GM18519 (cell line): ENCODE results near the gene C1orf21.

Experiments
- ATAC-seq: cut with Tn5 transposase; IDR thresholded peaks from one replicate; pipeline ENCODE4 v1.9.1; 2021; ENCODE audit warnings: mild to moderate bottlenecking, moderate library complexity; ENCODE audit not compliant: unreplicated experiment, low FRiP score

The C1orf21 gene

DNA sequence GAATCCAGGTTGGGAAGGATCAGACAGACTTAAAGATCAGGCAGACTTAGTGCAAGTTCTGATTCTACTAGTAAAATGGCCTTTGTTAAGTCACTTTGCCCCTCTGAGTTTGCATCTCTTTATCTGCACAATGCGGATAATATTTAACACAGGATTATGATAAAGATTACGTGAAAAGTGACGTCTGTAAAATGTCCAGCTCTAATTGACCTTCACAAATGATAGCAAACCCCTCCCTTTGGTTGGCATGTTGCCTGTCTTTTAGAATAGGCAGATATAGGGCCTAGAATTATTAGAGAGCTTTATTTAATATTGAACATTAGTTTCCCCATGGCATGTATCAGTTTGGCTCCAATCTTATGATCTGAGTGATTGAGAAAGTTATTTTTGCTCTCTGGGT lies 55.4 kb downstream of the C1orf21 start:
- ATAC-seq, result no peak

DNA sequence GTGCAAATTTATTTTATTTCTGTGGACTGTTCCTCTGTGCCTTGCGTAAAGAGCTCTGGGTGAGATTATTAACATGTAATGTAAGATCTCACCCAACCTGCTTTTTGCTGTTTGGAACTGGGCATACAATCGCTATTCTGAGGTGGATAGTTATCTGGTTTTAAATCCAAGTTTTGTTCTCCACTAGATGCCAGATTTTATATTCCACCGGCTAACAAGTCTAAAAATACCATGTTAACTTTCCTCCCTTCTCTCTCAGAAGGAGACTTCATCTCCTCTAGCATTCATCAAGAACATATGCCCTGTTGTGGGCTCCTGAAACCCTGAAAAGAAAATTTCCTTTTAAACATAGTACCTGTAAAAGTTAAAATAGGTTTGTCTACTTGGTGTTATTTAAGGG lies 56.4 kb downstream of the C1orf21 start:
- no peak for ATAC-seq

DNA sequence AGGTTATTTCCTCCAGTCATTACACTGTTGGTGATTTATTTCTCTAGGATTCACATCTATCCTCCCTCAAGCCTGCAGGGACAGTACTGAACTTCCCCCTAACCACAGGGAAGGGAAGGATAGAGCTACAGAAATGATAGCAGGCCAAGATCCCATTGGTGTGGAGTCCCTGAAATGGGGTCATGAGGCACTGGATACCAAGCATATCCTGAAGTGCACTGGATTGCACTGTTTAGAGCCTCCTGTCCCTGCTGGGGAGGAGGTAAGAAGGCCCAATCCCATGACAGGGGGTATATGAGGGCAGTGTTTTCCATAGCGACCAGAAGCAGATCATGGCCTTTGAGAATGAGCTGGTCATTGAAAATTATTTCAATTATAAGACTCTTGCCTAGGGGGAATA lies 56.8 kb downstream of the C1orf21 start:
- ATAC-seq, result no peak

DNA sequence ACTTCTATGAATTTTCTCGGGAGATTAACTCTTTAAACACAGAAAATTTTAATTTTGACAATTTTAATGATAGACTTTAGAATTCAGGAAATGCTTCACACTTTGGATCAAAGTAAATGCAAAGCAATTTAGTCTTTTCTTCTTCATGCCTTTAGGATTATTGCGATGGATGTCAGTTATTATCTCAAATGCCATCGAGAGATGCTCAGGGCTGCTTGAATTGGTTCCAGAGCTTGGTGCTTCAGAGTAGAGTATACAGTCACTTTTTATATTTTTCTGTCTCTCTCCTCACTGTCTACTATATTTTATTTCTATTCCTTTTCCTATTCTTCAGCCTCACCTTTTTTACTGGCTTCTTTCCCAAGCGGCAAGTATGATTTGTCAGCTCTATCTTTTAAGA lies 59.2 kb downstream of the C1orf21 start:
- ATAC-seq, result no peak

DNA sequence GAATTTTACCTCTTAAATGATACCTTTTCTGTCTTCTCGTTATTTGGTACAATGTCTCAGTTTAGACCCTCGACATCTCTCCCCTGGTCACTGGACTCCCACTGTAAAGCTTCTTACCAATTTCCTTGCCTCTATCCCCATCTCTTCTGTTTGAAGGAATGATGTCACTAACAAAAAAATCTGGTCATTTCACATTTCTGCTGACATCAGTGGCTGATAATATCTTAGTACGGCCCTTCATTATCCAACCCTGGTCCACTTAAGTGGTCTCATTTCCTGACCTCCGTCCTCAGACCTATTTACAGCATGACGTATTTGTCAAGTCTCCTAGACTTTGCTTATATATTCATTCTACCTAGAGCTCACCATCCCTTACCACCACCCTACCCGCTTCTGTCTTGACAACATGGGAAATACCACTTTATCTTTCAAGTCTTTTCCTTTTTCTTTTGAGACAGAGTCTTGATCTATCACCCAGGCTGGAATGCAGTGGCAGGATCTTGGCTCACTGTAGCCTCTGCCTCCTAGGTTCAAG lies 60.9 kb downstream of the C1orf21 start:
- ATAC-seq, result no peak

DNA sequence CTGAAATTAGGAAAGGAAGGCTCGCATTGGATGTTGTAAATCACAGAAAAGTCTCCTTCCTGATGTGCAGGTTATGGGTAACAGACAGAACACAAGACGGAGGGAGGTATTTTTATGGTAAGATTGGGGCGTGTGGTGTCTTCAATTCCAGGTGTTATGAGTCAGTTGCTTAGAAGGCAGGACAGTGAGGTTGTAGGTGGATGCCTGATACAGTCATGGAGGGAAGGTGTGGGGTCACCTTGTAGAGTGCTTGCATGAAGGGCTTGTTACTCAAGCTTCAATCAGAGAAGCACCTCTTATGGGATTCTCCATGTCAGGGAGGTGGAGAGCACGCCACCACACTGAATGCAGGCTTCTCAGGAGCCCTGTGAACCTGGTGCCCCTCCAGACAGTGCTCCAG lies 63.1 kb downstream of the C1orf21 start:
- no peak for ATAC-seq

DNA sequence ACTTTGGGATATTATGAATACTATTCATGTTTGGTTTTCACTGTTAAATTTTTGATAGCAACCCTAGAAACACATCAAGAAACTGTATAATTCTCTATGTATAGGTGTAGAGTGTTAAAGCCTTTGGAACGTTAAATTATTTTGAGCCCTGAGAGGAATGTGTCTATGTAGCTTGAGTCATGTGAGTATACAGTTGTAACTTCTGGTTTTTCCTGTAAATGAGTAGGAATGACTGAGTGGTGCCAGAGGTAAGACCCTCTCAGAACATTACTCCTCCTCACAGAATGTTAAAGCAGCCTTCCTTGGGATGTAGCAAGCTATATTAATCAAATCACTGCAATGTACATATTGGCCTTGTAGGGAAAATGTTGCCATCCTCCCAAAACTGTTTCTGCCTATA lies 69.0 kb downstream of the C1orf21 start:
- no peak for ATAC-seq

DNA sequence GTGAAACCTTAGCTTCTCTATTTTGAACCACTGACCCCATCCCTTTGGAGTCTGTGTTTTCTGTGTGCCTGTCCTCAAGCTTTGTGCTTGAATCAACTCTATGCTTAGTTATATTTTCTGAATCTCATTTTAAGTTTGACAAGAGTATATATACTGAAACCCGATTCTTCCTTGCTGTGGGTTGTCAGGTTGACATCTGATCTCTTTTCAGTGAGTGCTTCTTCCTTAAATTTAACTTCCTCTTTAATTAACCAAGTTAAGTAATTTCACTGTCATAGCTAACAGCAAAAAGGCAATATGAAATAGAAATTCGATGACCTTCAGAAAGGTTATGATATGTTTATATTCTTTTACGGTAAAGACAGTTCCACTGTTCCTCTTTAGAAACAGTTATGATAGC lies 69.4 kb downstream of the C1orf21 start:
- ATAC-seq, result no peak

DNA sequence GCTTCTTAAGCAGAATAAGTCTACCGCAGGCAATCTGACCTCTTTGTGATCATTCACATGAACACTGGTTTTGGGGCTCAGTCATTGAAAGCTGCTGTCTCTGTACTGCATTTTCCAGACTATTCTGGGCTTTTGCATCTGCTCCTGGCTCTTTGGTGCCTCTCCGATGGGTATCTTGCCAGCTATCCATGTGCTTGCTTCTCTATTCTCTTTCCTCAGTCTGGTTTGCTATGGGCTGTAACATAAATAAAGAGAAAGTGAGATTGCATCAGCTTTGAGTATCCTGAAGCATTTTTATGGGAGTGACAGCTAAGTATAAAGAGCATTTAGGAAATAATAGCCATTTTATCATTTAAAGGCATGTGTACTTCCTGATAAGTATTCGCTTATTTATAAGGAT lies 70.7 kb downstream of the C1orf21 start:
- no peak for ATAC-seq

DNA sequence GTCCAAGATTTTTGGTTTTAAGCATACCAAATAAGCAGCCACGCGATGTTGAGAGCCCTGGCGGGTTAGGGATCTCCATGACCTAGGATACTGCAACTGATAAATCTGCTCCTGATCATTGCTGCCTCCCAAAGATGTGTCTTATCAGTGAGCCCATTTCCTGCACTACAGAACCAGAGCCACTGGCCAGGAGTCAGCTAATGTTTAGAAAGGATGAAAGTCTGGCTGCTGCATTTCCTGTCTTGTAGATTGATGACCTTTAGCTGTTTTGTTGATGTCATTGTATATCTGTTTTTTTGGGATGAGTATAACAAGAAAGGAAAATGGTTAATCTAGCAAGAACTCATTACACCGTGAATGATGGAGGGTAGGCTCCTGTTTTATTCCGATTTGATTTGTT lies 74.5 kb downstream of the C1orf21 start:
- no peak for ATAC-seq

DNA sequence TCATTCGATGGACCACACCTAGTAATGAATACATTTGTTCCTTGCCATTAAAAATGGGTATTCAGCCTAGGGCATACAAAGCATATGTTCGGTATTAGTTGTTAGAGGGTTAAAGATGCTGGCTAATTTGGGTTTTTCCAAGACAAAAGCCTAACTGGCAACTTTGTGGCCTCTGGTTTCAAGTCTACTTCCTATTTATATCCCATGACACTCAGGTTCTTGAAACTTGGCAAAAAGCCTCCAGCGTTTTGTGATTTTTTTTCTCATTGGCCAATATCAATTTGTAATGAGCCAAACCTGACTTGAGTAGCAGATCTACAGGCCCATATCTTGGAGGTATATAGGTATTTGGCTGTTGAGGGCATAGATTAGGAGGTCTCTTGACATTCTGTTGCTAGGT lies 75.3 kb downstream of the C1orf21 start:
- no peak for ATAC-seq

DNA sequence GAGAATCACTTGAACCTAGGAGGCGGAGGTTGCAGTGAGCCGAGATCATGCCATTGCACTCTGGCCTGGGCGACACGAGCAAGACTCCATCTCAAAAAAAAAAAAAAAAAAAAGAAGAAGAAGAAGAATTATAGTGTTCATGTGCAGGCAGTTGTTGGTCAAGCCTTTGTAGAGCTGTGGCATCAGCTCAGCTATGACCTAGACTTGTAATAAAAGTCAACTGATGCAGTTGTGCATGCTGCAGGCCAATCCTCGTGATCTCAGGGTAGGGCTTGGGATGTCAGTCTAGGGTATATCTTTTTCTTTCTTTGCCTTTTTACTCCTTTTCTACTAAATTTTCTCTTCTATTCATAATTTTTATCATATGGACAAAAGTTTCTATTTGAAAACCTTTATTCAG lies 76.2 kb downstream of the C1orf21 start:
- ATAC-seq, result no peak

DNA sequence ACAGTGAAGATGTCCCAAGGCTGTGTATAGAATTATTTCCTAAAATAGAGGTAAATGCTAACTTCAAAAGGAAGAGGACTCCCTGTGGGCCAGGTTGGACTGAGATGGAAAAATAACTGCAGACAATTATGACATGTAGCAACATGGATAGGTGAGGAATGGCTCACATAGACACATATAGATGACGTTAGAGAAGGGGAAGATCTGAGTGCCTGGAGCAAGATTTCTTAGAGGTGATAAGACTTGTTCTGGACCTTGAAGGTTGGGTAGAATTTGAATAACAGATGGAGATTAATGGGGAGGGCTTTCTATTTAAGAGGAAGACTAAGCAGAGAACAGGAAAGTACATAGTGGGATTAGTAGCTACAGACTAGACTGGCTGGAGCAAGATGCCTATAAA lies 76.9 kb downstream of the C1orf21 start:
- no peak for ATAC-seq

DNA sequence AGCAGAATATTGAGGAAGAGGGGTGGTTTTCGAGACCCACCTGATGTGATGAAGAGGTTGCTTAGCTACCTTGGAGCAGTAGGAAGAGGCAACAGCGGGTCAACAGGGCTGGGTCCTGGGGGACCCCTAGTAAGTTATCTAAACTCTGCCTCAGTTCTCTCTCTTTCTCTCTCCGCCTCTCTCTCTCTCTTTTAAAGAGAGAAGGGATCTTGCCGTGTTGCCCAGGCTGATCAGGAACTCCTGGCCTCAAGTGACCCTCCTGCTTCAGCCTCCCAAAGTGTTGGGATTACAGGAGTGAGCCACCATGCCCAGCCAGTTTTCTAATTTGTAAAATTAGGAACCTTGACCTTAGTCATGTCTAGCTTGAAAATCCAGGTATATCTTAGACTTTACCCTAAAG lies 77.9 kb downstream of the C1orf21 start:
- ATAC-seq, result no peak

DNA sequence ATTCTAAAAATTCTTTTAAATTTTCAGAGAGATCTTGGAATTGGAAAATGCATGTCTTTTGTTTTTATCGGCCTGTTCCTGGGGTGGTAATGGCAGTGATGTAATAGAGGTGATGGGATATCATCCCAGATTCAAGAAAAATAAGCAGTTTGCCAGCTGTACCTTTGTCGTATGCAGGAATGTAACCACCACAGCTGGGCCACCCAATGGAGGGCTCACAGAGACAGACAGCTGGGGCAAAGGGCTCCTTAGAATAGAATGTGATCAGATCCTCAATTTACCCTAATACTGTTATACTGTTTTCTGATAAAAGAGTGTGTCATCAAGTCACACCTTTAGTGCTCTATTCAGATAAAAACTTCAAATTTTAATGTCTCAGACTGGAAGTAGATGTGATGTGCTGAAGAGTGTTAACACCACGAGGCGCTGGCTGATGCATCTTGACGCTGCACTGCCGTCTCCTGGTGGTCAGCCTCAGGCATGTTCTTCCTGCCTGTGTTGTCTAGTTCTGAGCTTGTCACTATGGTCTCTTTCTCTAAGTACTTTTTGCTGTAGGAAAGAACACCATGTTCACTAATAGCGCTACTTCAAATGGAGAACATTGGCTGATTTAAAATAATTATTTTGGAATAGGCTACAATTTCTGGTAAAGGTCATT lies 78.8 kb downstream of the C1orf21 start:
- ATAC-seq, result no peak

DNA sequence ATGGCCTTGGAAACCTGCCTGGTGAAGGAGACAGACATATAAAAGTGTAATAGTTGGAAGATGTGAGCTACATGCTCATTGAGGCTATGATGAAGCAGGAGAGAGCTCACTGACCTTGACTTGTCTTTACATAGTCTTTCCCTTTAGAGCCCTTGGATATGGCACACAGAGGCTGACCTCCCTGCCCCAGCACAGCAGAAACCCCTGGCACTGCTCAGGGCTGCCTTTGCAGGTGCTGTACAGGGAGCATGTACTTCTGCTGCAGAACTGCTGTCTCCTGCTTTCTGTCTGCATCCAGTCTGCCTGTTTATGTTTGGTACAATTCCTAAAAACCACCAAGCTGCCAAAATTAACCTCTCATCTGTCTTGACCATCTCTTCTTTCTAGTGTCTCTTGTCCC lies 80.5 kb downstream of the C1orf21 start:
- ATAC-seq, result no peak

DNA sequence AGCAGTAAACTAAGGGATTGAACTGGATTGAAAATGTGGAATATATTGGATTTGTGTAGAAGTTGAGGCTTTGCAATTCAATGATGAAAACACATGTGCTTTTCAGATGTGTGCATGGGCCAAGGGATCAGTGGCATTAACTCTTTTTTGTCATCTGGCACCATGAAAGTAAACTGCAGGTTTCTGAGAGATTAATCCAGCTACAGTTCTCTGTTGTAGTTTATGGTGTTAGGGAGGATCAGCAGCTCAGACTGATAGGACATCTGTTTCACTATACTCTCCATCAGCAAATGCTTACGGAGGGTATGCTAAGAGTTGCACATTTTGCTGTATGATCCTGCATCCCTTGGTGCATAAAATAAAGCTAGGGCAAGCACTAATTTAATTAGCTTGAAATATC lies 82.6 kb downstream of the C1orf21 start:
- no peak for ATAC-seq

DNA sequence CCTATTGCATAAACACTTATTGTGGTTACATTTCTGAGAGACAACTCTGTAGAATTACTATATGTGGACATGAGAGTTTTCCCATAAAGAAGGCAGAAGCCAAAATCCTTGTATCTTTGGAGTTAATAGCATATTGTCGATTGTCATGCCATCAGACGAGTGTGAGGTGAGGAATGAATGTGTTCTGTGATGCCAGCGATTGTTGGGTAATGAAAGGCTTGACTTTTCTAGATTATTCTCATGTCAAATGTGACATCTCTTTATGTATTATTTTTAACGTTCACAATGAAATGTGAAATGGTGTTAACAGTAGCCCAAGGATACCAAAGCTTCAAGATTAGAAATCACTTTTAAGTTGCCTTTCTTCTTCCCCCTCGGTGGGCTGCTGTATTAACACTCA lies 84.9 kb downstream of the C1orf21 start:
- ATAC-seq, result no peak

DNA sequence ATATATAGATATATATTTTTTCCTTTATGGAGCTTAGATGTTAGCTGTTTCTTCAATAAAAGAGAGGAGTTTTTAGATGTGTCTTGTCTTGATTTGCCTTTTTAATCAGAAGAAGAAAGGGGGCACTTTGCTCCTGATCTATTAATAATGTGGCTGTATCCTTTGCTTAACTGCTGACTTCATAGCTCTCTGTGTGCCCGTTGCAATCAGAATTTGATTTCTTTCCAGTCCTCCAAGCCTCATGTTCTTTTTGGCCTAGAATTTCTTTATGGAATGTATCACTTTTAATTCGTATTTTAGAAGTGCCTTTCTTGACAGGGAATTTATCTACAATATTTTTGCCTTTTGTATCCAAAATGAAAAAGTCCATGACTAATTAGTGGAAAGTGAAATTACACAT lies 85.3 kb downstream of the C1orf21 start:
- no peak for ATAC-seq

DNA sequence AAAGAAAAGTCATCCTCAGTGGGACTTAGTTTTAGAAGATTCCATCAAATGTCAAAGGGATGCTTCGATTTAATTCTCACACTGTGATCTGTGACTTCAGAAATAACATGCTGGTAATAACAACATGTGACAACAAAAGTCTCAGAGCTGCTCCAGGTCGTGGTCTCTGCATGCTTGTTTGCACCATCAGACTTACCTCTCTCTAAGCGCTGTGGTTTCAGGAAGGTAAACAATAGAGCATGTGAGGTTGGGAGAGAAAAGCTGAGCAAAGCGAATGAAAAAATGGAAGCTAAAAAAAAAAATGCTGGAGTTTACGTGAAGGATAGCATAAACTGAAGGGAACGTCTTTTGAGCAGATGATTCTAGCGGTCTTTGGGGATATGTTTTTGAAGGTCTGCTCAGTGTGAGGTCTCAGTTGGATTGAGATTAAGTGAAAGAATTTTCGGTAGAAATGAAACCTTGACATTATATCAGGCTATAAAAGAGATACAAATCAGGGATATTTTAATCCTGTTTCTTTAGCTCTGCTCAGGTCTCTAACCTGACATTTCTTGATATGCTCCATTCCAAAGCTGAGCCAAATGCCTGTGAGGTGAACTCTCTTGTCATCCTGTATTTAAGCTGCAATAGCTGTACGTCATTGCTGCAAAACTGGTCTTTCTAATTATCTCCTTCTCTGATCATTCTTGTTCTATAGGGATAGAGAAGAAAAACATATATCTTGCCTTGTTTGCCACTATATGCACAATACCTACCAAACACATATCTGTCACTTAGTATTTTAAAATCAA lies 86.5 kb downstream of the C1orf21 start:
- ATAC-seq, result no peak

DNA sequence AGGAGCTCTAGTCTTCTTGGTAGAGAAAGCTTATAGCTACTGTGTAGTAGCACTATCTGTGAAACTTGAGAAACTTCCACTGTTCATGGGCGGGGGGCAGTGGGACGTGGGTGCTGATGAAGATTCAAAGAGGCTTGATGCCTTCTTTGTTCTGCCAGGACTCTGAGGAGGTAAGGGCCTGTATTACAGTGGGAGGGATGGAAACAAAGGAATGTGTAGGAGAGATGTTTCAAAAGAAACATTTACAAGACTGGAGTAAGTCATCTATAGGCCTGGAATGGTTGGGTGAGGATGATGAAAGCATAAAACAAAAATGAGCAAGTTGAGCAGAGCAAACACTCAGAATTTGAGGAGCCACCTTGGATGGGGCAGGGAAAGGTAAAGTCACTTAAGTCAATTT lies 89.4 kb downstream of the C1orf21 start:
- no peak for ATAC-seq
